Measurements from ENCODE around the gene SMC1B. TPM values are rescaled to one million over a fixed set of nuclear protein-coding genes. Genes with fewer than 3 reads are reported as not detected.

The SMC1B gene
- total and polyA plus RNA-seq, 2 of the 8 experiments (the other 6 are each of a cell fraction or from before 2014, with no cell fraction given) = 0.02 TPM; not detected in 1

GRCh38 chr22:45413013-45413367, 409 bp downstream of the SMC1B start:
- Histone ChIP-seq H3K79me1 (ENCODE audit: low read depth, low read length) (no peaks in the 10 kb centered on the region), H3K9me3 (ENCODE audit: insufficient read depth in 2 of 2, low read depth in 1 of 2, low read length in 1 of 2) (peaks cover 8 to 11% of the 10 kb centered on the region in 2 experiments; a peak in 3 of 4 replicates), H3K4me2 (ENCODE audit: insufficient read depth in 1 of 2, low read depth in 2 of 2, low read length in 2 of 2) (no peak overlapping the region; a peak in 2 of 4 replicates), H2BK120ac (replicated peaks; ENCODE audit: low read depth, low read length) (no peak overlapping the region), H4K5ac (ENCODE audit: insufficient read length, low read depth, low read length) (no peak overlapping the region), H3K56ac (replicated peaks; ENCODE audit: insufficient read length, low read depth, low read length) (no peak overlapping the region), H3K27me3 (replicated peaks in 1 of 4; ENCODE audit: control insufficient read depth in 3 of 4, extremely low read depth in 1 of 4, insufficient read depth in 3 of 4, low read length in 3 of 4) (peaks cover 6 to 26% (median 19%) of the 10 kb centered on the region in 4 experiments), H3K79me2 (ENCODE audit: control insufficient read depth in 1 of 2, insufficient read depth in 2 of 2, low read length in 2 of 2) (no peaks in the 10 kb centered on the region), H2AFZ (ENCODE audit: low read length) (no peak overlapping the region; the same call in 1 of the 2 replicates), H3K23me2 (ENCODE audit: low read depth, low read length) (peaks cover 4% of the 10 kb centered on the region; the same call in 1 of the 2 replicates), H2BK15ac (ENCODE audit: low read length) (no peak overlapping the region), H2AK5ac (ENCODE audit: low read depth, low read length) (no peak overlapping the region), H3K14ac (ENCODE audit: insufficient read length) (no peak overlapping the region), H3K4me1 (replicated peaks in 1 of 4; ENCODE audit: control insufficient read depth in 3 of 4, insufficient read depth in 4 of 4, low read length in 3 of 4) (peaks cover 0 to 6% (median 4%) of the 10 kb centered on the region in 4 experiments; a peak in 2 of 7 replicates), H3K36me3 (ENCODE audit: control insufficient read depth in 2 of 4, insufficient read depth in 4 of 4, low read length in 3 of 4) (peaks cover 0 to 5% (median 0%) of the 10 kb centered on the region in 4 experiments; a peak in 1 of 8 replicates), H3K18ac (ENCODE audit: extremely low read depth, low read length) (no peak overlapping the region), H4K20me1 (replicated peaks in 1 of 2; ENCODE audit: control insufficient read depth in 1 of 2, insufficient read depth in 2 of 2, low read length in 2 of 2) (no peaks in the 10 kb centered on the region), H4K8ac (ENCODE audit: extremely low read depth, insufficient read depth, low read length) (no peak overlapping the region), H2BK5ac (ENCODE audit: low read depth, low read length) (no peak overlapping the region; the same call in 1 of the 2 replicates), H4K91ac (replicated peaks; ENCODE audit: insufficient read length, low read length) (no peak overlapping the region), H3K27ac (ENCODE audit: low read depth, low read length) (no peak overlapping the region), H2BK20ac (ENCODE audit: low read length) (no peak overlapping the region), H2BK12ac (ENCODE audit: low read depth, low read length) (no peak overlapping the region), H3K9ac (replicated peaks in 1 of 4; ENCODE audit: extremely low read depth in 1 of 4, low read depth in 3 of 4, low read length in 3 of 4) (no peak overlapping the region; a peak in 1 of 7 replicates), H3K4me3 (ENCODE audit: extremely low read depth in 1 of 4, insufficient read depth in 2 of 4, low read depth in 3 of 4, low read length in 4 of 4) (peak overlapping the region in 1 of 4 experiments; percentile 60; a peak in 1 of 8 replicates), H3K4ac (replicated peaks; ENCODE audit: insufficient read length, low read depth, low read length) (no peak overlapping the region), H3K23ac (ENCODE audit: insufficient read length) (no peak overlapping the region)
- no peak for DNase-seq (ENCODE audit: low read depth in 1 of 2, low spot score in 2 of 2)
- no peak for FAIRE-seq
- POLR2A ChIA-PET (ENCODE audit: partially characterized antibody) = interaction anchor here (0.8 to 2.2 kb wide), 4 partner anchors 8 to 313 kb away, joined by 3 to 4 read pairs (median 3); no protein-coding TSS in a partner anchor
- WGBS, 2 experiments (ENCODE audit: extremely low coverage in 1 of 2, insufficient coverage in 1 of 2, insufficient read length in 1 of 2, insufficient replicate concordance in 2 of 2, low coverage in 1 of 2, low lambda C conversion rate in 2 of 2, missing lambda C conversion rate in 1 of 2) = 80% methylated on average over 1 of the region's 27 CpGs; no CpG with 5 or more reads in 1 of the 2 experiments
- CTCF ChIA-PET (ENCODE audit: partially characterized antibody) = interaction anchor here (0.6 to 1.4 kb wide), 6 partner anchors 10 to 120 kb away, joined by 3 to 4 read pairs (median 3); no protein-coding TSS in a partner anchor
- TF ChIP-seq BCL11A (IDR thresholded peaks at IDR 0.05; ENCODE audit: low read depth in 2 of 2, low read length in 2 of 2) = no peak
- TF ChIP-seq YY1 (IDR thresholded peaks at IDR 0.05; ENCODE audit: low read depth, low read length) = no peak
- TF ChIP-seq BRCA1 (IDR thresholded peaks at IDR 0.05; ENCODE audit: low read depth, low read length) = no peak
- TF ChIP-seq CTCF (IDR thresholded peaks at IDR 0.05; ENCODE audit: control extremely low read depth in 1 of 3, insufficient read depth in 1 of 3, low read depth in 1 of 3, low read length in 3 of 3) = no peak
- no peak for TF ChIP-seq ATF3 (IDR thresholded peaks at IDR 0.05; ENCODE audit: insufficient read depth, low read depth, low read length)
- TF ChIP-seq TCF12 (IDR thresholded peaks at IDR 0.05; ENCODE audit: low read depth, low read length) = no peak
- no peak for TF ChIP-seq JUN (IDR thresholded peaks at IDR 0.05; ENCODE audit: low read depth, low read length)
- TF ChIP-seq SP4 (IDR thresholded peaks at IDR 0.05; ENCODE audit: low read length) = no peak
- TF ChIP-seq CBX8 (IDR thresholded peaks at IDR 0.05; ENCODE audit: borderline replicate concordance, low read depth, low read length) = no peak
- no peak for TF ChIP-seq HDAC2 (IDR thresholded peaks at IDR 0.05; ENCODE audit: borderline replicate concordance in 1 of 2, low read depth in 2 of 2, low read length in 2 of 2)
- TF ChIP-seq SP1 (IDR thresholded peaks at IDR 0.05; ENCODE audit: low read depth, low read length) = no peak
